Renal pelvis (tissue), 12 donors: ENCODE data around the gene C6orf136. TPM values are rescaled to one million over a fixed set of nuclear protein-coding genes. Genes with fewer than 3 reads are reported as not detected.

Experiments used
- DNase-seq: peaks from one replicate; pipeline ENCODE4 v3.0.0-alpha.2; 2013
- long read RNA-seq, 16 experiments: transcript quantifications; one replicate each; lab custom pipeline, GENCODE V29; 2026
- polyA plus RNA-seq, 3 donors: library from polyadenylated mRNA; unstranded; fragments of 120-200 nt; gene quantifications; one replicate each; pipeline ENCODE4 v1.2.1, GENCODE V29; 2013; ENCODE audit not compliant: insufficient read length in 3 of 3

C6orf136 gene, protein sequence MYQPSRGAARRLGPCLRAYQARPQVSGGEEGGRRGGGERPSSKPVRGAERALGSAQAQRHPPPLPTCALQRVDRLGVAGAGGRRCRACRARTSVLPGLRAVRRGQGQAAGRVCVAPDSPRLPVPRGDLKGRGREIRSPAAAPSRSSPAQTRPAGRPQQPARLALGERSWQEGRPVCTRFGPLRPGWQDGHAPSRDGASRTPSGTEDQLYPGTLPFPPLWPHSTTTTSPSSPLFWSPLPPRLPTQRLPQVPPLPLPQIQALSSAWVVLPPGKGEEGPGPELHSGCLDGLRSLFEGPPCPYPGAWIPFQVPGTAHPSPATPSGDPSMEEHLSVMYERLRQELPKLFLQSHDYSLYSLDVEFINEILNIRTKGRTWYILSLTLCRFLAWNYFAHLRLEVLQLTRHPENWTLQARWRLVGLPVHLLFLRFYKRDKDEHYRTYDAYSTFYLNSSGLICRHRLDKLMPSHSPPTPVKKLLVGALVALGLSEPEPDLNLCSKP
- polyA plus RNA-seq: 10 to 100 TPM; 17.6 to 25.5 (median 22.9) TPM
- long read RNA-seq, donor 1, transcript C6orf136-201 (6 exons, 1,978 nt): major isoform, 5 of 9 reads
- long read RNA-seq, donor 1, partial matches to known transcripts: 0 of 9 reads
- long read RNA-seq, donor 1, other reads (novel, unspliced or antisense): 0 of 9 reads
- long read RNA-seq, donor 2, transcript C6orf136-203 (6 exons, 1,402 nt): major isoform, 5 of 19 reads
- long read RNA-seq, donor 2, partial matches to known transcripts: 6 of 19 reads
- long read RNA-seq, donor 2, other reads (novel, unspliced or antisense): 5 of 19 reads
- long read RNA-seq, donor 3, partial matches to known transcripts: 0 of 4 reads
- long read RNA-seq, donor 3, other reads (novel, unspliced or antisense): 0 of 4 reads
- long read RNA-seq, donor 4, transcript C6orf136-201 (6 exons, 1,978 nt): major isoform, 6 of 7 reads
- long read RNA-seq, donor 4, partial matches to known transcripts: 0 of 7 reads
- long read RNA-seq, donor 4, other reads (novel, unspliced or antisense): 0 of 7 reads
- long read RNA-seq, donor 5, partial matches to known transcripts: 0 of 1 reads
- long read RNA-seq, donor 5, other reads (novel, unspliced or antisense): 0 of 1 reads
- long read RNA-seq, donor 6, partial matches to known transcripts: 22 of 34 reads
- long read RNA-seq, donor 6, other reads (novel, unspliced or antisense): 7 of 34 reads
- long read RNA-seq, donor 7, partial matches to known transcripts: 0 of 4 reads
- long read RNA-seq, donor 7, other reads (novel, unspliced or antisense): 0 of 4 reads
- long read RNA-seq, donor 8, partial matches to known transcripts: 0 of 2 reads
- long read RNA-seq, donor 8, other reads (novel, unspliced or antisense): 0 of 2 reads
- long read RNA-seq, donor 9, partial matches to known transcripts: 11 of 15 reads
- long read RNA-seq, donor 9, other reads (novel, unspliced or antisense): 0 of 15 reads
- long read RNA-seq, donor 10, partial matches to known transcripts: 0 of 8 reads
- long read RNA-seq, donor 10, other reads (novel, unspliced or antisense): 0 of 8 reads
- long read RNA-seq, donor 11, transcript C6orf136-203 (6 exons, 1,402 nt): major isoform, 5 of 7 reads
- long read RNA-seq, donor 11, partial matches to known transcripts: 0 of 7 reads
- long read RNA-seq, donor 11, other reads (novel, unspliced or antisense): 0 of 7 reads
- long read RNA-seq, donor 12, transcript C6orf136-203 (6 exons, 1,402 nt): major isoform, 5 of 7 reads
- long read RNA-seq, donor 12, partial matches to known transcripts: 0 of 7 reads
- long read RNA-seq, donor 12, other reads (novel, unspliced or antisense): 0 of 7 reads
- long read RNA-seq, donor 13, partial matches to known transcripts: 0 of 4 reads
- long read RNA-seq, donor 13, other reads (novel, unspliced or antisense): 0 of 4 reads
- long read RNA-seq, donor 14, transcript C6orf136-201 (6 exons, 1,978 nt): minor isoform, 5 of 15 reads
- long read RNA-seq, donor 14, transcript C6orf136-203 (6 exons, 1,402 nt): major isoform, 8 of 15 reads
- long read RNA-seq, donor 14, partial matches to known transcripts: 0 of 15 reads
- long read RNA-seq, donor 14, other reads (novel, unspliced or antisense): 0 of 15 reads
- long read RNA-seq, donor 15, transcript C6orf136-201 (6 exons, 1,978 nt): major isoform, 8 of 10 reads
- long read RNA-seq, donor 15, partial matches to known transcripts: 0 of 10 reads
- long read RNA-seq, donor 15, other reads (novel, unspliced or antisense): 0 of 10 reads
- long read RNA-seq, donor 16, transcript C6orf136-203 (6 exons, 1,402 nt): major isoform, 5 of 14 reads
- long read RNA-seq, donor 16, partial matches to known transcripts: 8 of 14 reads
- long read RNA-seq, donor 16, other reads (novel, unspliced or antisense): 0 of 14 reads

DNA sequence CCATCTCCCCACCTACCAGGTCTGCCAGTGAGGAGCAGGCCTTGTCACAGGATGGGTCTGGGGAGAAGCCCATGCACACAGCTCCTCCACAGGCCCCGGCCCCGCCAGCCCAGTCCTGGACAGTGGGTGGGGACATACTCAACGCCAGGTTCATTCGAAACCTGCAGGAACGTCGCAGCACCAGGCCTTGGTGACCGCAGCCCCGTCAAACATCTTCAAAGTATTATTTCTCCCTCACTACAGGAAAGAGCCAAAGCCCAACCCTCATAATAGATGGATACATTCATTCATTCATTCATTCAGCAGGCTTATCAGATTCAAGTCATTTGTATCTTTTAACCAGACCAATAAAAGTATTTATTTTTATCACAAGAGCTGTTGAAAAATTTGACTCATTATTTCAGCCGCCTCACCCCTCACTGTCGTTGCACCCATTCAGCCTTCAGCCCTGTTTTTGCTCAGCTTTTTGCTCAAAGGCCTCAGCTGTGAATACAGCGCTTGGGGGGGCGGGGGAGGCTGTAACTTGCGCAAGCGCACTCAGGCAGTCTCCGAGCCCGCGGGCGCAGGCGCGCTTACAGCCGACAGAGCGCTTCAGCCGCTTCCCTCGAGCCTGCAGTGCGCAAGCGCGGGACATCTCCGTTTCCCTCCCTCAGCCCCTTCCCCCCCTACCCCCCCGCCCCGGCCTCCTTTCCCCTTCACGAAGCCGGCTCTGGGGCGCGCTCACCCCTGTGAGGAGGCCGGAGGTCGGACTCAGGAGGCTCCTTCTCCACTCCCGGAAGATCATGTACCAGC, at the start of gene C6orf136:
Gene C6orf136, plus strand, starts transcription at position 684 of the 792 bp plus-strand sequence. Its CDS starts 99 bp downstream, at position 783.
- DNase-seq: peak; percentile 89

DNA sequence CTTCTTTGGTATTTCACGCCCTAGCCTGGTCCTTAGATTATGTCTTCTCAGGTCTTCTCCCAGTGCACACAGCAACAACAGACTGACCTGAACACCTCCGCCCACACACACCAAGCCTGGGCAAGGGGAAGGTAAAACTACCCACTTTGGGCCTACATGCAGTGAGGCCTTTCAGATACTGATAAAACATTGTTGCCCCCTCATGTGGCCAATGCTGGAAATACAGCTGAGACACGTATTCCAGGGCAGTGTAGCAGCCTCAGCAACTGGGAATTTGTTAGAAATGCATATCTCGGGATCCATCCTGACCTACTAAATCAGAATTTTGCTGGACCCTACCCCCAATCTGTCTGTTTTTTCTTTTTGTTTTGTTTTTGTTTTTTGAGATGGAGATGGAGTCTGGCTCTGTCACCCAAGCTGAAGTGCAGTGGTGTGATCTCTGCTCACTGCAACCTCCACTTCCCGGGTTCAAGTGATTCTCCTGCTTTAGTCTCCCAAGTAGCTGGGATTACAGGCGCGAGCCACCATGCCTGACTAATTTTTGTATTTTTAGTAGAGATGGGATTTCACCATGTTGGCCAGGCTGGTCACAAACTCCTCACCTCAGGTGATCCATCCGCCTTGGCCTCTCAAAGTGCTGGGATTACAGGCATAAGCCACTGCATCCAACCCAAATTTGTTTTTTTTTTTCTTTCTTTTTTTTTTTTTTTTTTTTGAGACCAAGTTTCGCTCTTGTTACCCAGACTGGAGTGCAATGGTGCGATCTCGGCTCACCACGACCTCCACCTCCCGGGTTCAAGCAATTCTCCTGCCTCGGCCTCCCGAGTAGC, 49.4 kb upstream of the C6orf136 start:
- peak; percentile 73 for DNase-seq

DNA sequence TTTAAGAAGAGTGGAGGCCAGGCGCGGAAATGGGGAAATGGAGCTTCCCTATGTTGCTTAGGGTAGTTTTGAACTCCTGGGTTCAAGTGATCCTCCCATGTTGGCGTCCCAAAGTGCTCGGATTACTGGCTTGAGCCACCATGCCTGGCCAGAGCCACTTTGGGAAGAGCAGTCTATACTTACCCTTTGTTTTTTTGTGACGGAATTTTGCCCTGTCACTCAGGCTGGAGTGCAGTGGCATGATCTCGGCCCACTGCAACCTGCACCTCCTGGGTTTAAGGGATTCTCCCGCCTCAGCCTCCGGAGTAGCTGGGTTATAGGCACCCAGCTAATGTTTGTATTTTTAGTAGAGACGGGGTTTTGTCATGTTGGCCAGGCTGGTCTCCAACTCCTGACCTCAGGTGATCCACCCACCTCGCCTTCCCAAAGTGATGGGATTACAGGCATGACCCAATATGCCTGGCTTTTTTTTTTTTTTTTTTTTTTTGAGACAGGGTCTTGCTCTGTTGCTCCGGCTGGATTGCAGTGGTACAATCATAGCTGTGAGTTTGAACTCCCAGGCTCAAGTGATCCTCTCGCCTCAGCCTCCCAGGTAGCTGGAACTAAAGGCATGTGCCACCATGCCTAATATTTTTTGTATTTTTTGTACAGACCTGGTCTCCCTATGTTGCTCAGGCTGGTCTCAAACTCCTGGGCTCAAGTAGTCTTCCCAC, 47.9 kb upstream of the C6orf136 start:
- no peak for DNase-seq

- DNase-seq: no peak
Measured at GRCh38 chr6:30599625-30600324, 47.2 kb upstream of the C6orf136 start.

GRCh38 chr6:30600451-30600961, 46.4 kb upstream of the C6orf136 start:
- no peak for DNase-seq

DNA sequence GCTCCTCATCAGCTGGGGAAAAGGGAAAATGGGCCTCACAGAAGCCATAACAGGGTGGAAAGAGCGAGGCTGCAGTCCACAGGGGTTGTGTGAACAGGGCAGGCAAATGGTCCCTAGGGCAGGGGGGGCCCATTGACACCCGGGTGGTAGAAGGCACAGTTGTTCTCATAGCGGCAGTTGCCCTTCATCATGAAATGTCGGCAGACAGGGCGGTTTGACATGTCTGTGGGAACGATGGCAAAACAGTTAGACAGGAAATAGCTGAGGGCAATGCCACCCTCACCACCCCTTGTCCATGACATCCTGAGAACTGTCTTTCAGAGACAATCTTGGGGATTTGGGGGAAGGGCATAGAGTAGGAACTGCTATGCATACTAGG, 45.5 kb upstream of the C6orf136 start:
- no peak for DNase-seq

- no peak for DNase-seq
Measured at GRCh38 chr6:30601815-30602641, 44.9 kb upstream of the C6orf136 start.

DNA sequence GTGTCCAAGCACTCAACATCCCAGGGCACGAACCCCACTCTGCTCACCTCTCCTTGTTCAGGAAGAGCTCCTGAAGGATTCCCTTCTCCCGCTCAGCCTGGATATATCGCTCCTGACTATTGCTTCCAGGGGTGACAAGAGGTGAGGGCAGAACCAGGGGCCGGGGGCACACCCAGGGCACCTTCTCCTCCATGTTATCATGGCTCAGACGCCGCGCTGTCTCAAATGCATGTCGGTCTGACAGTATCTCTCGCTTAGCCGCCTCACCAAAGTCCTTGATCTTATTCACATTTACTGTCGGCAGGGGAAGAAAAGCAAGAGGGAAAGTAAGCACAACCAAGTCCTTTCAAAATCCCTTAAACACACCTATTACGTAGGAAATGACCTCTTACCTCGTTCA, 43.0 kb upstream of the C6orf136 start:
- no peak for DNase-seq

DNA sequence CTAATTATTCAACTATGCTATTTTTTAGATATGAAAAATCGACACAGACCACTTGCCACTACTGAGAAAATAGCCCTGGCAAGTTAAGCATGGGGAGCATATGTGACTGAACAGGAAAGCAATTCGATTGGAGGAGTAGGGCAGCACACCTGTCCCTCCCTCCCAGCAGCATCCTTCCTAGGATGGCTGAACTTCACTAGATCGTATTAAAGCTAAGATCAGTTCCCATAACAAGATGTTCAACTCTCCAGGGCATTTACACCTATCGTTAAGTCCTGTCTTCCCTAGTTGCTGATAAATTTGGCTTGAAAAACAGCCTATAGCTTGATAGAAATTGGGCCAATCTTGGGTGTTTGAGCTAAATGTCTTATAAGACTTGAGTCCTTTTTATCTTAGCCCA, 36.9 kb upstream of the C6orf136 start:
- DNase-seq: no peak

- DNase-seq: no peak
Measured at GRCh38 chr6:30611150-30611855, 35.6 kb upstream of the C6orf136 start.

DNA sequence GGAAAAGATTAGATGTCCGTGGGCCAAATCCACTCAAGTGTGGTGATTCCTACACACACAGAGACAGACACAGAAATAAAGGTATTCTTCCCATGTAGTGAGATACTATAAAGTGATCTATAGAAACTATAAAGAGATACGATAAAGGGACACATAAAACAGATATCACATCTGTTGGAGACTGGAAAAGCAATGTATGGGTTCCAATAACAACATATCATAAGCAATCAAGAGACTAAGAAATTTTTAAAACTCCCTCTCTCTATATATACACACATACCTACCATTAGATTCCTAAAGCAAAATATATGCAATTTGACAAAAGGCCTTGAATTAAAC, 35.1 kb upstream of the C6orf136 start:
- DNase-seq: no peak

DNA sequence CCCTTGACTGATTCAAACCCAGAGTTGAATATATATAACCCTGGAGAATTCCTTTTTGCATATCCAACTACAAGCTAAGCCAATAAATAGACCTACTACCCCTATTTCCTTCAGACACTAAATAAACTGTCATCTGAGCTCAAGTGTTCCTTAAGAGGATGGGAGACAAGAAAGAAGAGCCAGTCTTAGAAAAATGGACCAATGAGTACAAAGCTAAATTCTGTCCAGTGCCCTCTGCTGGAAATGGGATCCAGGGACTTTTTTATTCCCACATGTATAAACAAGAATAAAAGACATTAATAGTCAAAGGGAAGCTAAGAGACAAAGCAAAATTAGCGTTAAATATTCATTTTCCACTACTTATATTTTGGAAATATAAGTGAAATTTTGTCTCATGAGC, 34.7 kb upstream of the C6orf136 start:
- no peak for DNase-seq

DNA sequence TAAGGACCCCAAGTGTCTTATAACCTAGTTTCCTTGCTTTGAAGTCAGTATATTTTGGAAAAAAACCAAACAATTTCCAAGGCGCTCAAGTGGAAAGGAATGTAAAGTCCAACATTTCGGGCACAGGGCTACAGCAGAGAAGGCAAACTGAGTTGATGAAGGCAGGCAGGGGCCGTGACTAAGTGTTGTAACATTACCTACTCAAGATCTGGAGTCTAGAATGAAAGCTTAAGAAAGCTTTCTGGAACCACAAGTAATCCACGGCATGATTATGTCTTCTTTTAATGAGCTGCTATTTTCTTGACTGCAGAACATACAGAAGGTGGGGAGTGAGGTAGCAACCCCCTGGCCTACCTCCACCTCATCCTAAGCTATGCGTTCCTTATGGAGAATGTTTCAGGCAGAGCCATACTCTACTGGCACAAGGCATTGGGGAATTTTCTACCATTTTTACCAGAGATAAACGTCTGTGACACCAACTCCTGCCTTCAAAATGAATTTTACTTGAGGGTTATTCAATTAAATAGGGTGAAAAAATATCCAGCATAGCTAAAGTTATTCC, 34.2 kb upstream of the C6orf136 start:
- peak; percentile 62 for DNase-seq
